A549 (cell line): ENCODE measurements around the gene COLEC12. TPM values are rescaled to one million over a fixed set of nuclear protein-coding genes. Genes with fewer than 3 reads are reported as not detected.
A peak's percentile ranks its signal among the peaks of the same experiment; 100 is the strongest.

ENCODE experiments used
- ATAC-seq, 2 experiments: fragments of 200-7000 bp in 1 of 2; fragments of >200 bp in 1 of 2; cut with Nextera tagmentation in 1 of 2; cut with Tn5 transposase in 1 of 2; 3 replicates each; pipeline versions ENCODE4 v1.8.0 to v1.9.1; 2018 to 2020; ENCODE audit warnings: mild to moderate bottlenecking in 1 of 2, moderate library complexity in 1 of 2
- CTCF ChIA-PET: fragments of 300-600 bp; sonication (Branson Sonifier 250); formaldehyde crosslinking; extraction: SDS; loops from one replicate; lab custom pipeline; 2021; ENCODE audit warnings: antibody characterized with exemption, inconsistent platforms; lab: Yijun Ruan, JAX
- POLR2A ChIA-PET: fragments of 350-600 bp; formaldehyde crosslinking; extraction: SDS; loops from one replicate; lab custom pipeline; 2021; ENCODE audit warnings: antibody characterized with exemption, inconsistent platforms; lab: Yijun Ruan, JAX
- DNase-seq, 2 experiments: peaks; one replicate each; pipeline versions ENCODE4 v3.0.0 to v3.0.0-alpha.2; 2011 to 2016; ENCODE audit warnings: low read depth in 1 of 2, low spot score in 1 of 2
- FAIRE-seq: peaks from 2 replicates; lab custom pipeline; 2011; peaks lifted over from hg19 to GRCh38; lab: Jason Lieb, UNC
- H3K27ac ChIP-seq, 2 experiments: fragments of >200 bp; sonication (Bioruptor Twin); formaldehyde crosslinking; 3 replicates each; pipeline ENCODE4 v1.5.1; 2016 to 2017
- H3K4me1 ChIP-seq: fragments of >200 bp; sonication (Bioruptor Twin); formaldehyde crosslinking; 3 replicates; pipeline ENCODE4 v1.6.1; 2016
- H3K4me2 ChIP-seq: fragments of >200 bp; sonication (Bioruptor Twin); formaldehyde crosslinking; 3 replicates; pipeline ENCODE4 v1.6.1; 2016
- H3K4me3 ChIP-seq: fragments of >200 bp; sonication (Bioruptor Twin); formaldehyde crosslinking; 3 replicates; pipeline ENCODE4 v1.5.1; 2016
- H3K9me3 ChIP-seq: fragments of >200 bp; sonication (Bioruptor Twin); formaldehyde crosslinking; 3 replicates; pipeline ENCODE4 v1.6.1; 2016
- CBX8 ChIP-seq: fragments of 200-600 bp; sonication (generic); IDR thresholded peaks from 2 replicates; pipeline ENCODE4 v1.6.1; 2016
- CHD4 ChIP-seq: fragments of 200-600 bp; sonication (generic); IDR thresholded peaks from 2 replicates; pipeline ENCODE4 v1.6.1; 2016; ENCODE audit warnings: antibody characterized with exemption, mild to moderate bottlenecking, borderline replicate concordance
- EHF ChIP-seq: fragments of 250-450 bp; sonication (Bioruptor Pico); IDR thresholded peaks from 2 replicates; pipeline ENCODE4 v1.5.0; 2020; ENCODE audit warnings: mild to moderate bottlenecking
- ESRRA ChIP-seq: fragments of 150-350 bp; IDR thresholded peaks from 2 replicates; pipeline ENCODE4 v1.6.1; 2014; ENCODE audit warnings: mild to moderate bottlenecking, low read length, borderline replicate concordance
- FOSB ChIP-seq: fragments of 250-450 bp; sonication (Bioruptor Pico); IDR thresholded peaks from 2 replicates; pipeline ENCODE4 v1.5.0; 2020; ENCODE audit warnings: mild to moderate bottlenecking, moderate library complexity
- FOSL2 ChIP-seq, 2 experiments: fragments of 450-650 bp in 1 of 2; fragments of >200 bp in 1 of 2; sonication (Bioruptor Twin) in 1 of 2; formaldehyde crosslinking; IDR thresholded peaks; 2 replicates each; pipeline versions ENCODE4 v1.5.0 to v1.6.1; 2016 to 2020; ENCODE audit warnings: mild to moderate bottlenecking in 1 of 2, moderate library complexity in 1 of 2
- HEYL ChIP-seq: fragments of 250-450 bp; sonication (Bioruptor Pico); IDR thresholded peaks from 2 replicates; pipeline ENCODE4 v1.8.0; 2021; ENCODE audit warnings: mild to moderate bottlenecking, moderate library complexity
- JUN ChIP-seq, 2 experiments: fragments of >200 bp; sonication (Bioruptor Twin); formaldehyde crosslinking; IDR thresholded peaks; 2 replicates in 1 of 2; 3 replicates in 1 of 2; pipeline ENCODE4 v1.6.1; 2016 to 2017
- KDM1A ChIP-seq: fragments of 200-600 bp; sonication (generic); IDR thresholded peaks from 2 replicates; pipeline ENCODE4 v1.6.1; 2016; ENCODE audit warnings: low read depth, mild to moderate bottlenecking
- KDM5A ChIP-seq: fragments of 200-600 bp; sonication (generic); IDR thresholded peaks from 2 replicates; pipeline ENCODE4 v1.6.1; 2016; ENCODE audit warnings: antibody characterized with exemption, mild to moderate bottlenecking
- MAFK ChIP-seq: fragments of 450-650 bp; IDR thresholded peaks from 2 replicates; pipeline ENCODE4 v1.6.1; 2014; ENCODE audit not compliant: partially characterized antibody
- MAZ ChIP-seq: fragments of 150-350 bp; IDR thresholded peaks from 2 replicates; pipeline ENCODE4 v1.6.1; 2014; ENCODE audit warnings: antibody characterized with exemption, low read depth, low read length, borderline replicate concordance
- NPAS2 ChIP-seq: fragments of 250-450 bp; sonication (Bioruptor Pico); IDR thresholded peaks from 2 replicates; pipeline ENCODE4 v1.8.0; 2022; ENCODE audit warnings: mild to moderate bottlenecking, moderate library complexity, borderline replicate concordance
- NR3C1 ChIP-seq: fragments of >200 bp; sonication (Bioruptor Twin); formaldehyde crosslinking; IDR thresholded peaks from 3 replicates; pipeline ENCODE4 v1.6.1; 2017
- PHF8 ChIP-seq: fragments of 200-600 bp; sonication (generic); IDR thresholded peaks from 2 replicates; pipeline ENCODE4 v1.6.1; 2016; ENCODE audit warnings: low read depth, mild to moderate bottlenecking, antibody characterized with exemption, moderate library complexity, borderline replicate concordance
- RCOR1 ChIP-seq: fragments of 150-350 bp; IDR thresholded peaks from 2 replicates; pipeline ENCODE4 v1.6.1; 2014; ENCODE audit warnings: antibody characterized with exemption, low read length, low read depth
- ZFP36 ChIP-seq: fragments of 450-650 bp; IDR thresholded peaks from 2 replicates; pipeline ENCODE4 v1.6.1; 2014; ENCODE audit warnings: borderline replicate concordance; ENCODE audit not compliant: partially characterized antibody
- ZNF302 ChIP-seq: fragments of 250-450 bp; sonication (Bioruptor Pico); IDR thresholded peaks from 2 replicates; pipeline ENCODE4 v1.9.0; 2021; ENCODE audit warnings: inconsistent platforms, mild to moderate bottlenecking, moderate library complexity
- WGBS: methylation state at CpG from one replicate; pipeline ENCODE4 v1.1.6; 2017; ENCODE audit errors: missing lambda C conversion rate; 5-methylcytosine and 5-hydroxymethylcytosine counted together
- polyA plus RNA-seq, 4 experiments: library from polyadenylated mRNA; depleted of rRNA in 3 of 4; stranded (reverse); fragments of >200 nt; fragmentation: RNase III in 1 of 4; extraction: RNeasy Plus Mini Kit Qiagen cat#74134 plus additional on column Dnase treatment in 1 of 4; gene quantifications; 2 replicates in 3 of 4; 3 replicates in 1 of 4; pipeline ENCODE4 v1.2.3, GENCODE V29; 2011 to 2017
- TF ChIP-seq, protein P1 (sequence below): fragments of 450-650 bp; IDR thresholded peaks from 2 replicates; pipeline ENCODE4 v1.6.1; 2014; ENCODE audit warnings: antibody characterized with exemption
- TF ChIP-seq, protein P2 (sequence below): fragments of >200 bp; sonication (Bioruptor Twin); formaldehyde crosslinking; IDR thresholded peaks from 3 replicates; pipeline ENCODE4 v1.5.1; 2016

The COLEC12 gene
- polyA plus RNA-seq, 2 of the 4 experiments (the other 2 are of a cell fraction), result 0.01 TPM; not detected in 1

DNA sequence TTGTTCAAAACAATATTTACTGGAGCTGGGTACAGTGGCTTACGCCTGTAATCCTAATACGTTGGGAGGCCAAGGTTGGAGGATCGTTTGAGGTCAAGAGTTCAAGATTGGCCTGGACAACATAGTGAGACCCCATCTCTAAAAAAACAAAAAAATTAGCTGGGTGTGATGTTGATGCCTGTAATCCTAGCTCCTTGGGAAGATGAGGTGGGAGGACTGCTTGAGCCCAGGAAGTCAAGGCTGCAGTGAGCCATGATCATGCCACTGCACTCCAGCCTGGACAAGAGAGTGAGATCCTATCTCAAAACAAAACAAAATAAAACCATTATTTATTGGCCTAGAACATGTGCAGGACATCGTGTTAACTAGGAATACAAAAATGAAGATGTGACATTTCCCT is 77.5 kb downstream of the COLEC12 start:
- CTCF ChIA-PET, result no interaction called here

DNA sequence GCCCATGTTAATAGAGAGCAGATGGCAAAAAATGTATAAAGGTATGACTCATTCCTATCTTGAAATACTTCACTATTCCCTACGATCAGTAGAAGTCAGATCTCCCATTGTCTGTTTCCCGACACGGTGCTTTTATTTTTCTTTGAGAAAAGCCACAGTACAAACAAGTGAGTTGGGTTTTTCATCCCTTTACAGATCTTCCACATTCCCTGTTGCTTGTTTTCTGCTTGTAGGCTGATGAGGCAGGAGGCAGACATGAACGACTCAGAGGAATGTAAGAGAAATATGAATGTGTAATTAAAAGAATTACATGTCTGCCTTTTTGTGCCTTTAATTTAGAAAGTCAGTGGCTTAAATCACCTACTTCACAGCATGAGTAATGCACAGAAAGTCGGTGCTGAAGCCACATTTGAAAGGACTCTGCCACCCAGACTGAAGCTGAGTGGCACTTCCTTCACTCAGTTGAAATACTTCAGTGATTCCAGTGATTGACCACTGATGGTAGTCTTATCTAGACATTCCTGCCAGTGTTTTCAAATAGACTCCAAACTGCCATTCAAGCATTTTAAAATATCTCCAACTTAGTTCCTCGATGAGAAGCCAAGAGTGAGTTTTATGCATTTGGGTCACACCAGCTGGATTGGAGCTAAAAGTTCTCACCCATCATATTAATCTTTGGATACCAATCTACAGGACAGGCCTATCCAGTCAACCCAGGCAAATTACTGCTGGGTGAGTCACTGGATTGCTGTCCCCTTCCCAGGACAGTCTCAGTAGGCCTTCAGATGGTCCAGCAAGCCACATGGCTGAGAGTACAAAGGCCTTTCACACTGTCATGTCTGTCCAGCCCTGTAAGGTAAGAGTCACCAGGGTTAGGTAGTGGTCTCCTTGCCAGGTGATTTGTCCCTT is 79.0 kb downstream of the COLEC12 start:
- Histone ChIP-seq H3K4me1 (no peaks in the 10 kb centered on the region), H3K9me3 (no peaks in the 10 kb centered on the region), H3K4me2 (no peak overlapping the region), H3K27ac (no peak overlapping the region), H3K4me3 (no peak overlapping the region)
- CTCF ChIA-PET, result no interaction called here
- ATAC-seq, result no peak
- FAIRE-seq, result no peak
- POLR2A ChIA-PET, result no interaction called here
- DNase-seq, result no peak
- WGBS, result 29% methylated on average over 6 of the region's 6 CpGs
- no peak for TF ChIP-seq KDM5A
- TF ChIP-seq CBX8, result no peak
- no peak for TF ChIP-seq MAZ
- no peak for TF ChIP-seq NPAS2 (CRISPR knock-in tag)
- TF ChIP-seq ZNF302, result no peak
- TF ChIP-seq JUN (IDR thresholded peaks at IDR 0.05), result no peak
- no peak for TF ChIP-seq PHF8
- TF ChIP-seq FOSL2 (IDR thresholded peaks at IDR 0.05), result no peak
- 0 out of 2 replicates have a peak, but pooled peaks have one; percentile 18 for TF ChIP-seq FOSL2 (CRISPR knock-in tag; IDR thresholded peaks at IDR 0.05)

More for the DNA sequence above, 77.5 kb downstream of the COLEC12 start:
- Histone ChIP-seq H3K4me2 (no peak overlapping the region), H3K9me3 (no peaks in the 10 kb centered on the region), H3K27ac (no peak overlapping the region), H3K4me1 (no peaks in the 10 kb centered on the region), H3K4me3 (no peak overlapping the region)
- DNase-seq (no peak), FAIRE-seq (no peak), ATAC-seq (no peak)
- POLR2A ChIA-PET, result no interaction called here
- 37% methylated on average over 4 of the region's 4 CpGs for WGBS
- no peak for TF ChIP-seq MAFK
- no peak for TF ChIP-seq KDM1A
- TF ChIP-seq HEYL (CRISPR knock-in tag), result no peak
- no peak for TF ChIP-seq ZNF302
- TF ChIP-seq RCOR1, result no peak
- no peak for TF ChIP-seq EHF (CRISPR knock-in tag)
- TF ChIP-seq, protein P1, sequence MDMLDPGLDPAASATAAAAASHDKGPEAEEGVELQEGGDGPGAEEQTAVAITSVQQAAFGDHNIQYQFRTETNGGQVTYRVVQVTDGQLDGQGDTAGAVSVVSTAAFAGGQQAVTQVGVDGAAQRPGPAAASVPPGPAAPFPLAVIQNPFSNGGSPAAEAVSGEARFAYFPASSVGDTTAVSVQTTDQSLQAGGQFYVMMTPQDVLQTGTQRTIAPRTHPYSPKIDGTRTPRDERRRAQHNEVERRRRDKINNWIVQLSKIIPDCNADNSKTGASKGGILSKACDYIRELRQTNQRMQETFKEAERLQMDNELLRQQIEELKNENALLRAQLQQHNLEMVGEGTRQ, result no peak
- TF ChIP-seq KDM5A, result no peak
- TF ChIP-seq NR3C1, result no peak
- no peak for TF ChIP-seq CBX8
- TF ChIP-seq FOSB, result no peak
- no peak for TF ChIP-seq ESRRA
- TF ChIP-seq, protein P2, sequence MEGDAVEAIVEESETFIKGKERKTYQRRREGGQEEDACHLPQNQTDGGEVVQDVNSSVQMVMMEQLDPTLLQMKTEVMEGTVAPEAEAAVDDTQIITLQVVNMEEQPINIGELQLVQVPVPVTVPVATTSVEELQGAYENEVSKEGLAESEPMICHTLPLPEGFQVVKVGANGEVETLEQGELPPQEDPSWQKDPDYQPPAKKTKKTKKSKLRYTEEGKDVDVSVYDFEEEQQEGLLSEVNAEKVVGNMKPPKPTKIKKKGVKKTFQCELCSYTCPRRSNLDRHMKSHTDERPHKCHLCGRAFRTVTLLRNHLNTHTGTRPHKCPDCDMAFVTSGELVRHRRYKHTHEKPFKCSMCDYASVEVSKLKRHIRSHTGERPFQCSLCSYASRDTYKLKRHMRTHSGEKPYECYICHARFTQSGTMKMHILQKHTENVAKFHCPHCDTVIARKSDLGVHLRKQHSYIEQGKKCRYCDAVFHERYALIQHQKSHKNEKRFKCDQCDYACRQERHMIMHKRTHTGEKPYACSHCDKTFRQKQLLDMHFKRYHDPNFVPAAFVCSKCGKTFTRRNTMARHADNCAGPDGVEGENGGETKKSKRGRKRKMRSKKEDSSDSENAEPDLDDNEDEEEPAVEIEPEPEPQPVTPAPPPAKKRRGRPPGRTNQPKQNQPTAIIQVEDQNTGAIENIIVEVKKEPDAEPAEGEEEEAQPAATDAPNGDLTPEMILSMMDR, result no peak
- TF ChIP-seq NPAS2 (CRISPR knock-in tag), result no peak
- no peak for TF ChIP-seq CHD4
- no peak for TF ChIP-seq ZFP36
